Caco-2 (cell line): Measurements from ENCODE around the gene NDFIP2. TPM values are rescaled to one million over a fixed set of nuclear protein-coding genes. Genes with fewer than 3 reads are reported as not detected.

Experiments used
- BruUV-seq: library from RNA; stranded (reverse); fragments of 400-500 nt; replicated peaks from 2 replicates; lab custom pipeline; 2021; lab: Mats Ljungman, UMichigan
- CTCF ChIA-PET: fragments of 300-600 bp; sonication (Branson Sonifier 250); formaldehyde crosslinking; loops from one replicate; lab custom pipeline; 2022; ENCODE audit warnings: antibody characterized with exemption; lab: Charles Lee
- POLR2A ChIA-PET: fragments of 300-600 bp; sonication (Branson Sonifier 250); formaldehyde crosslinking; loops from one replicate; lab custom pipeline; 2022; ENCODE audit warnings: antibody characterized with exemption; lab: Charles Lee
- DNase-seq, 2 experiments: peaks; one replicate each; pipeline versions ENCODE4 v3.0.0 to v3.0.0-alpha.2; 2020 to 2022
- H3K27me3 ChIP-seq: replicated peaks from 2 replicates; pipeline ENCODE4 v1.6.0; 2011; ENCODE audit warnings: low read length; ENCODE audit not compliant: control insufficient read depth, insufficient read depth
- H3K36me3 ChIP-seq: 2 replicates; pipeline ENCODE4 v1.5.1; 2011; ENCODE audit warnings: low read length; ENCODE audit not compliant: control insufficient read depth, insufficient read depth
- H3K4me1 ChIP-seq: fragments of 250-450 bp; sonication (Bioruptor Pico); 2 replicates; pipeline ENCODE4 v1.5.1; 2020; ENCODE audit warnings: mild to moderate bottlenecking
- H3K4me3 ChIP-seq: 2 replicates; pipeline ENCODE4 v1.5.1; 2011; ENCODE audit warnings: low read depth, mild to moderate bottlenecking, control low read depth, low read length
- H3K9me3 ChIP-seq: fragments of 250-450 bp; sonication (Bioruptor Pico); 2 replicates; pipeline ENCODE4 v1.5.1; 2020; ENCODE audit warnings: mild to moderate bottlenecking, moderate library complexity
- H3K27ac Mint-ChIP-seq: one replicate; pipeline ENCODE4 v1.8.0; 2022; ENCODE audit warnings: mixed read lengths; ENCODE audit not compliant: unreplicated experiment
- H3K27me3 Mint-ChIP-seq: one replicate; pipeline ENCODE4 v1.8.0; 2022; ENCODE audit warnings: mixed read lengths; ENCODE audit not compliant: insufficient read depth, unreplicated experiment
- H3K36me3 Mint-ChIP-seq: one replicate; pipeline ENCODE4 v1.8.0; 2022; ENCODE audit warnings: mild to moderate bottlenecking, mixed read lengths; ENCODE audit not compliant: insufficient read depth, unreplicated experiment
- H3K4me1 Mint-ChIP-seq: one replicate; pipeline ENCODE4 v1.8.0; 2022; ENCODE audit warnings: low read depth, mixed read lengths; ENCODE audit not compliant: unreplicated experiment
- H3K4me3 Mint-ChIP-seq: one replicate; pipeline ENCODE4 v1.8.0; 2022; ENCODE audit warnings: mild to moderate bottlenecking, moderate library complexity, mixed read lengths; ENCODE audit not compliant: unreplicated experiment
- H3K9me3 Mint-ChIP-seq: one replicate; pipeline ENCODE4 v1.8.0; 2022; ENCODE audit warnings: mixed read lengths; ENCODE audit not compliant: unreplicated experiment
- intact Hi-C: fragments of 100-400 bp; cut with micrococcal nuclease; formaldehyde crosslinking; loops from one replicate; pipeline ENCODE4 v1.10.0; 2022; ENCODE audit not compliant: unreplicated experiment
- total RNA-seq: library from RNA; stranded (reverse); gene quantifications from 2 replicates; pipeline ENCODE4 v1.2.3, GENCODE V29; 2022
- TF ChIP-seq, protein P1 (sequence below), 2 experiments: fragments of 200-600 bp in 1 of 2; IDR thresholded peaks; 1 replicate in 1 of 2; 2 replicates in 1 of 2; pipeline versions ENCODE4 v1.5.1 to v1.8.0; 2011 to 2022; ENCODE audit warnings: antibody characterized with exemption in 1 of 2, control low read depth in 1 of 2, inconsistent platforms in 1 of 2, low read depth in 1 of 2, low read length in 1 of 2, mild to moderate bottlenecking in 1 of 2, moderate library complexity in 1 of 2; ENCODE audit not compliant: insufficient read depth in 1 of 2, severe bottlenecking in 1 of 2, unreplicated experiment in 1 of 2

The NDFIP2 gene
- total RNA-seq, 1 experiment from 2014 or later, result 61.2 TPM

DNA sequence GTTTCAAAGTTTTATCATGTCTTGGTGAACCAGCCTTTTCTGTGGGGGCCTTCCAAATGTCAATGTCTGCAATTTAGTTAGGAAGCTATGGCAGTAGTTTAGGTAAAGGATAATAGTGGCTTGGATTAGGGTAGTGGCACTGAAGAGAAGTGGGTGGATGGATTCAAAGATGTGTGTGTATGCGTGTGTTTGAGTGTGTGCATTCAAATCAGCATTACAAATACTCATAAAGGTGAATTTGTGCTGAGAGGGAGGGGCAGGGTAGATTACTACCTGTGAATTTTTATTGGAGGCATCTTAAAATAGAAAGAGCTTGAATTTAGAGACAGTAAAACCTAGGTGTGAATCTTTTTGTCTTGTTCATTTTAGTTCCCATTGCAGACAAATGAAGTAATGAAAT is 16.9 kb downstream of the NDFIP2 start:
- Mint-ChIP-seq H3K4me3 (no peak overlapping the region), H3K27ac (no peak overlapping the region), H3K4me1 (peaks cover 6% of the 10 kb centered on the region), H3K27me3 (no peaks in the 10 kb centered on the region), H3K36me3 (peaks cover 6% of the 10 kb centered on the region), H3K9me3 (peaks cover 7% of the 10 kb centered on the region)
- CTCF ChIA-PET, result no interaction called here
- POLR2A ChIA-PET, result interaction anchor here (0.5 kb wide), 1 partner anchor 17 kb away, joined by 9 read pairs; the partner anchor contains the start of gene NDFIP2
- H3K27me3 ChIP-seq, result no peaks in the 10 kb centered on the region
- 0 out of 2 replicates have a peak, but pooled peaks cover 1% of the 10 kb centered on the region for H3K36me3 ChIP-seq
- H3K4me1 ChIP-seq, result no peaks in the 10 kb centered on the region
- TF ChIP-seq, protein P1, sequence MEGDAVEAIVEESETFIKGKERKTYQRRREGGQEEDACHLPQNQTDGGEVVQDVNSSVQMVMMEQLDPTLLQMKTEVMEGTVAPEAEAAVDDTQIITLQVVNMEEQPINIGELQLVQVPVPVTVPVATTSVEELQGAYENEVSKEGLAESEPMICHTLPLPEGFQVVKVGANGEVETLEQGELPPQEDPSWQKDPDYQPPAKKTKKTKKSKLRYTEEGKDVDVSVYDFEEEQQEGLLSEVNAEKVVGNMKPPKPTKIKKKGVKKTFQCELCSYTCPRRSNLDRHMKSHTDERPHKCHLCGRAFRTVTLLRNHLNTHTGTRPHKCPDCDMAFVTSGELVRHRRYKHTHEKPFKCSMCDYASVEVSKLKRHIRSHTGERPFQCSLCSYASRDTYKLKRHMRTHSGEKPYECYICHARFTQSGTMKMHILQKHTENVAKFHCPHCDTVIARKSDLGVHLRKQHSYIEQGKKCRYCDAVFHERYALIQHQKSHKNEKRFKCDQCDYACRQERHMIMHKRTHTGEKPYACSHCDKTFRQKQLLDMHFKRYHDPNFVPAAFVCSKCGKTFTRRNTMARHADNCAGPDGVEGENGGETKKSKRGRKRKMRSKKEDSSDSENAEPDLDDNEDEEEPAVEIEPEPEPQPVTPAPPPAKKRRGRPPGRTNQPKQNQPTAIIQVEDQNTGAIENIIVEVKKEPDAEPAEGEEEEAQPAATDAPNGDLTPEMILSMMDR (IDR thresholded peaks at IDR 0.05; ENCODE audit: insufficient read depth in 1 of 2, low read depth in 1 of 2, low read length in 1 of 2, severe bottlenecking in 1 of 2, unreplicated experiment in 1 of 2), result no peak
- peaks cover 8% of the 10 kb centered on the region; the same call in 1 of the 2 replicates for H3K9me3 ChIP-seq
- intact Hi-C loops, result no loop called here
- DNase-seq, result no peak
- no peak overlapping the region for H3K4me3 ChIP-seq
- no TSS peak for BruUV-seq

DNA sequence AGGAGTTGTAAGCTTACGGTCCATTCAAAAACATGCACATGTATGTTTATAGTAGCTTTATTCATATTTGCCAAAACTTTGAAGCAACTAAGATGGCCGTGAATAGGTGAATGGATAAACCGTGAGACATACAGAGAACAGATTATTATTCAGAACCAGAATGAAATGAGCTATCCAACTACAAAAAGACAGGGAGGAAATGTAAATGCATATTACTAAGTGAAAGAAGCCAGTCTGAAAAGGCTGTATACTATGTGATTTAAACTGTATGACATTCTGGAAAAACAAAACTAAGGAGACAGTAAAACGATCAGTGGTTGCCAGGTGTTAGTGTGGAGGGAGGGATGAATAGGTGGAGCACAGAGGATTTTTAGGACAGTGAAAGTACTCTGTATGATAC is 19.9 kb downstream of the NDFIP2 start:
- intact Hi-C loops, result no loop called here
- TF ChIP-seq, protein P1 (IDR thresholded peaks at IDR 0.05; ENCODE audit: insufficient read depth in 1 of 2, low read depth in 1 of 2, low read length in 1 of 2, severe bottlenecking in 1 of 2, unreplicated experiment in 1 of 2), result no peak
- H3K9me3 Mint-ChIP-seq, result peaks cover 7% of the 10 kb centered on the region
- Histone ChIP-seq H3K9me3 (peaks cover 8% of the 10 kb centered on the region; the same call in 1 of the 2 replicates), H3K36me3 (0 out of 2 replicates have a peak, but pooled peaks cover 1% of the 10 kb centered on the region), H3K27me3 (no peaks in the 10 kb centered on the region), H3K4me3 (no peak overlapping the region), H3K4me1 (no peaks in the 10 kb centered on the region)
- POLR2A ChIA-PET, result interaction anchor here (1.4 kb wide), 1 partner anchor 20 kb away, joined by 5 read pairs; the partner anchor contains the start of gene NDFIP2
- peaks cover 6% of the 10 kb centered on the region for H3K4me1 Mint-ChIP-seq
- BruUV-seq, result no TSS peak
- CTCF ChIA-PET, result no interaction called here
- no peak for DNase-seq
- H3K27ac Mint-ChIP-seq, result no peak overlapping the region
- peaks cover 6% of the 10 kb centered on the region for H3K36me3 Mint-ChIP-seq
- H3K4me3 Mint-ChIP-seq, result no peak overlapping the region
- no peaks in the 10 kb centered on the region for H3K27me3 Mint-ChIP-seq

DNA sequence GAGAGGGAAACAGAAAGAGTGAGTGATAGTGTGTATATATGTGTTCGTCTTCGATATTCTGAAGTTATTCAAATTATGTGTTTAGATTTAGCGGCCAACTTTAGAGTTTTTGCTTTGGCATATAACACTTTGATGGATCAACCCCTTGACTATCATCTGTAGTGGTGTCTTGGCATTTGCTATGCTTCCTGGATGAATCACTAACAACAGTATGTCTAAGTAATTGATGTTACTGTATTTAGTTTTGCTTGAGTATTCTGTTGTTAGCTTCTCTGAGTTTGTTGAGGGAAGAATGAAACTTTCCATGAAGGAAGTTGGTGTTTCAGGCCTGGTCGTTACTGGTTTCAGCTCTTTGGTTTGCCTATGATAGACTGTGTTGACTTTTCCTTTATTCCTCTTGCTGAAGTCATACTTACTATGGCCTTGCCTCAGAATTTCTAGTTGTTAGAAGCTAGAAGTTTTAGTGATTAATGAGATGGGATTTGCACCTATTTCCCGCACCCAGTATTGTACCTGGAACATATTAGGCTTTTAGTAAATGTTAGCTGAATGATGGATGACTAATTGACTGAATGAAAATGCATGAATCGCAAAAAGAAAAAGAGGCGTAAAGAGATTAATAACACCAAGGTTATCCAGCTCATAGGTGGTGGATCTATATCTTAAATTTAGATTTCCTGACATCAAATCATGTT is 20.7 kb downstream of the NDFIP2 start:
- H3K27me3 ChIP-seq, result no peaks in the 10 kb centered on the region
- TF ChIP-seq, protein P1 (IDR thresholded peaks at IDR 0.05; ENCODE audit: insufficient read depth in 1 of 2, low read depth in 1 of 2, low read length in 1 of 2, severe bottlenecking in 1 of 2, unreplicated experiment in 1 of 2), result no peak
- peaks cover 6% of the 10 kb centered on the region for H3K36me3 Mint-ChIP-seq
- H3K9me3 ChIP-seq, result peaks cover 8% of the 10 kb centered on the region; the same call in 1 of the 2 replicates
- H3K4me1 Mint-ChIP-seq, result peaks cover 5% of the 10 kb centered on the region
- H3K4me1 ChIP-seq, result no peaks in the 10 kb centered on the region
- H3K4me3 Mint-ChIP-seq, result no peak overlapping the region
- peaks cover 7% of the 10 kb centered on the region for H3K9me3 Mint-ChIP-seq
- H3K4me3 ChIP-seq, result no peak overlapping the region
- no TSS peak for BruUV-seq
- H3K27ac Mint-ChIP-seq, result no peak overlapping the region
- ChIA-PET POLR2A (interaction anchor here (0.6 to 1.4 kb wide), 2 partner anchors 17 to 21 kb away, joined by 3 to 5 read pairs; partner anchors contain the start of gene NDFIP2), CTCF (interaction anchor here (0.5 kb wide), 1 partner anchor 21 kb away, joined by 3 read pairs; the partner anchor contains the start of gene NDFIP2)
- H3K36me3 ChIP-seq, result 0 out of 2 replicates have a peak, but pooled peaks cover 1% of the 10 kb centered on the region
- H3K27me3 Mint-ChIP-seq, result no peaks in the 10 kb centered on the region
- DNase-seq, result no peak
- intact Hi-C loops, result no loop called here
